ENCODE measurements around the gene DSTYK.
"Not testable (repeated sequence)": the region's sequence is repeated elsewhere in the genome, so short reads cannot be mapped to it uniquely, and the experiment has no call there.

Gene DSTYK

GRCh38 chr1:205240569-205240968 is 29.1 kb upstream of the DSTYK start:
- no peak overlapping the region for H3K27ac ChIP-seq
- TF ChIP-seq ZFX (IDR thresholded peaks at IDR 0.05) (no peak), CTCF (conservative IDR thresholded peaks at IDR 0.05) (no peak)

- no peak for TF ChIP-seq ZFX (IDR thresholded peaks at IDR 0.05)
- TF ChIP-seq CTCF (conservative IDR thresholded peaks at IDR 0.05): no peak
- no peak overlapping the region for H3K27ac ChIP-seq
These were observed 28.6 kb upstream of the DSTYK start for GRCh38 chr1:205240118-205240517.

GRCh38 chr1:205239078-205239477 is 27.6 kb upstream of the DSTYK start:
- TF ChIP-seq CTCF (conservative IDR thresholded peaks at IDR 0.05): no peak
- TF ChIP-seq ZFX (IDR thresholded peaks at IDR 0.05): no peak
- H3K27ac ChIP-seq: no peak overlapping the region

DNA sequence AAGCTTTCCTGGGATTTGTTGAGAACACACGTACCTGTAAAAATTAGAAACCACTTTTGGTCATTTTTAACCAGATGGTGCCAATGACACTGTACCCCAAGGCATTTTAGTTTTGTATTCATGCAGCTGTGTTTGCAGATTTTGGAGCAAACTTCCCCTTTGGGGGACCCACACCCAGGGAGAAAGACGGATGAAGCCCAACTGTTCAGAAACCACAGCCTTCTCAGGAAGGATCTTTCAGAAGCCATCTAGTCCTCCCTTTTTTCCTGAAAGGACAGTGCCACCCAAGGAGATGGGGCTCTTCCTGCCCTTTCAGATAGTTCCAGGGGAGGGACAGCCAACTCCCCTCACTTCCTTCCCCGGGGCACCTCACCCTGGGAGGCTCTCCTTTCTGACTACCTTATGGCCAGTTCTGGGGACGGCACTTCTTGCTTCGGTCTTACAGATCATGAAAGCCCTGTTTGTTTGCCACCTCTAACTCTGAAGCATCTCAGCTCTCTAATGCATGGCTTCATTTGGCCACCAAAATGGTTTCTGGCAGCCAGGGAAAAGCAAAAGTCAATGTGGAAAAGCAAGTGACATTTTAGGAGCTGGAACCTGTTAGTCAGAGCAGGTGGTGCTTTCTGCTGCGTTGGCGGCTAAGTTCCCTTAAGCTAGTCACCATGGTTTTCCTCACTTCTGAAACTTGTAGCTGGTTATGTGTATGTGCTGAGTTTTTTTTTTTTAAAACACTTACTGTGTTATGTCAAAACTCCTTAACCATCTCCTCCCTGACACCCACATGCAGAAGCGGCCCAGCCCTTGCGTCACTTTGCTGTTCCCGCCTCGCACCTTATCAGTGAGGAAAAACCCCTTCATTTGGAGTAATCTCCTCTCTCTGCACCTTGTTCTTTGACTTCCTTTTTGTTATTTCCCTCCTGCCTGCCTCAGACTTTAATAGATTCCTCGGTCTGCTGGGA is 26.3 kb upstream of the DSTYK start:
- TF ChIP-seq CTCF (conservative IDR thresholded peaks at IDR 0.05): no peak
- no peak for TF ChIP-seq ZFX (IDR thresholded peaks at IDR 0.05)
- H3K27ac ChIP-seq: no peak overlapping the region

DNA sequence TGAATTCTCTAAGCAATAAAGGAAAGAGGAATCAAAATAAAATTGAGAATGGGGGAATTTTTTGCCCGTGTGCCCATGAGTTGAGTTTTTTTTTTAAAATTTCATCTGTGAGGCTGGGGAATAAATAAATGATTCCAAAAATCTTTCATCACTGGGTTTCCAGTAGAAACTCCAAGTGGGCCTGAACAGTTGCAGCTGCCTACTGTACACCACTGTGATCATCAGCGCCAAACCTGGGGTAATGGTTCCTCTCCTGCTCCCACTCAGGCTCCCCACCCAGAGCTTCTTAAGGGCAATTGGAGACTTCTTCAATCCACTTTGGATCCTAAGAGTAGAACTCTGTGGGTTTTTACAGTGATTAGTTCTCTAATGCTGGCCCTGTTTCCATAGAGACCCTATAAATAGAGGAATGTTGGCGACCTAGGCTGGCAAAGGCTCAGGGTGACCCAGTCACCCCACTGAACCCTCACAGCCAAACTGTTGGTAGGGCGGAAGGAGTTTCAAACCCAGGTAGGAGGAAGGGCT is 25.5 kb upstream of the DSTYK start:
- TF ChIP-seq CTCF (conservative IDR thresholded peaks at IDR 0.05) (no peak), ZFX (IDR thresholded peaks at IDR 0.05) (no peak)
- no peak overlapping the region for H3K27ac ChIP-seq

GRCh38 chr1:205236526-205236925 is 25.0 kb upstream of the DSTYK start:
- no peak for TF ChIP-seq ZFX (IDR thresholded peaks at IDR 0.05)
- no peak for TF ChIP-seq CTCF (conservative IDR thresholded peaks at IDR 0.05)
- no peak overlapping the region for H3K27ac ChIP-seq

GRCh38 chr1:205235951-205236350 is 24.4 kb upstream of the DSTYK start:
- H3K27ac ChIP-seq: no peak overlapping the region
- TF ChIP-seq ZFX (IDR thresholded peaks at IDR 0.05) (no peak), CTCF (conservative IDR thresholded peaks at IDR 0.05) (no peak)

GRCh38 chr1:205233986-205234385 is 22.5 kb upstream of the DSTYK start:
- not testable (repeated sequence) for H3K27ac ChIP-seq

Data from C4-2B (cell line).